ENCODE results near the gene ADCY7. TPM values are rescaled to one million over a fixed set of nuclear protein-coding genes. Genes with fewer than 3 reads are reported as not detected.

The ADCY7 gene
- total and polyA plus RNA-seq, 2 donors, result 23.1 to 30.9 TPM

- no peak overlapping the region for H3K27ac ChIP-seq (ENCODE audit: low read depth in 1 of 2, low read length in 1 of 2)
- no peak for DNase-seq (ENCODE audit: low read depth in 6 of 9, low spot score in 9 of 9)
- no peaks in the 10 kb centered on the region for H3K27me3 ChIP-seq (ENCODE audit: control insufficient read depth in 2 of 2, insufficient read depth in 1 of 2, low read length in 1 of 2)
- no peak overlapping the region for H3K4me3 ChIP-seq (ENCODE audit: low read length in 2 of 2)
- H3K4me1 ChIP-seq (ENCODE audit: control insufficient read depth in 2 of 2, insufficient read depth in 2 of 2, low read length in 2 of 2), result no peaks in the 10 kb centered on the region
- no peaks in the 10 kb centered on the region for H3K9me3 ChIP-seq (ENCODE audit: control insufficient read depth in 2 of 2, insufficient read depth in 1 of 2, low read length in 1 of 2)
- peaks cover 59 to 89% of the 10 kb centered on the region in 2 donors for H3K36me3 ChIP-seq (ENCODE audit: control insufficient read depth in 2 of 2, insufficient read depth in 2 of 2, low read length in 1 of 2)
- 92% methylated on average over 9 of the region's 9 CpGs for WGBS
These were observed 52.6 kb downstream of the ADCY7 start for GRCh38 chr16:50318796-50319578.

GRCh38 chr16:50320310-50320709, 54.0 kb downstream of the ADCY7 start:
- Histone ChIP-seq H3K9me3 (ENCODE audit: control insufficient read depth in 2 of 2, insufficient read depth in 1 of 2, low read length in 1 of 2) (no peaks in the 10 kb centered on the region), H3K27ac (ENCODE audit: low read depth in 1 of 2, low read length in 1 of 2) (no peak overlapping the region), H3K4me3 (ENCODE audit: low read length in 2 of 2) (no peak overlapping the region), H3K4me1 (ENCODE audit: control insufficient read depth in 2 of 2, insufficient read depth in 2 of 2, low read length in 2 of 2) (no peaks in the 10 kb centered on the region), H3K36me3 (ENCODE audit: control insufficient read depth in 2 of 2, insufficient read depth in 2 of 2, low read length in 1 of 2) (peaks cover 59 to 89% of the 10 kb centered on the region in 2 donors), H3K27me3 (ENCODE audit: control insufficient read depth in 2 of 2, insufficient read depth in 1 of 2, low read length in 1 of 2) (no peaks in the 10 kb centered on the region)
- WGBS, result 95% methylated on average over 5 of the region's 5 CpGs
- DNase-seq (ENCODE audit: low read depth in 6 of 9, low spot score in 9 of 9), result no peak

GRCh38 chr16:50322333-50322732, 56.0 kb downstream of the ADCY7 start:
- no peak overlapping the region for H3K27ac ChIP-seq (ENCODE audit: low read depth in 1 of 2, low read length in 1 of 2)
- no peaks in the 10 kb centered on the region for H3K27me3 ChIP-seq (ENCODE audit: control insufficient read depth in 2 of 2, insufficient read depth in 1 of 2, low read length in 1 of 2)
- peaks cover 47 to 87% of the 10 kb centered on the region in 2 donors for H3K36me3 ChIP-seq (ENCODE audit: control insufficient read depth in 2 of 2, insufficient read depth in 2 of 2, low read length in 1 of 2)
- H3K4me3 ChIP-seq (ENCODE audit: low read length in 2 of 2), result no peak overlapping the region
- WGBS, result 99% methylated on average over 1 of the region's 1 CpG
- H3K4me1 ChIP-seq (ENCODE audit: control insufficient read depth in 2 of 2, insufficient read depth in 2 of 2, low read length in 2 of 2), result no peaks in the 10 kb centered on the region
- no peaks in the 10 kb centered on the region for H3K9me3 ChIP-seq (ENCODE audit: control insufficient read depth in 2 of 2, insufficient read depth in 1 of 2, low read length in 1 of 2)
- DNase-seq (ENCODE audit: low read depth in 6 of 9, low spot score in 9 of 9), result no peak

- Histone ChIP-seq H3K36me3 (ENCODE audit: control insufficient read depth in 2 of 2, insufficient read depth in 2 of 2, low read length in 1 of 2) (peaks cover 47 to 90% of the 10 kb centered on the region in 2 donors), H3K4me3 (ENCODE audit: low read length in 2 of 2) (no peak overlapping the region), H3K27me3 (ENCODE audit: control insufficient read depth in 2 of 2, insufficient read depth in 1 of 2, low read length in 1 of 2) (no peaks in the 10 kb centered on the region), H3K4me1 (ENCODE audit: control insufficient read depth in 2 of 2, insufficient read depth in 2 of 2, low read length in 2 of 2) (no peaks in the 10 kb centered on the region), H3K9me3 (ENCODE audit: control insufficient read depth in 2 of 2, insufficient read depth in 1 of 2, low read length in 1 of 2) (no peaks in the 10 kb centered on the region), H3K27ac (ENCODE audit: low read depth in 1 of 2, low read length in 1 of 2) (no peak overlapping the region)
- DNase-seq (ENCODE audit: low read depth in 6 of 9, low spot score in 9 of 9), result no peak
- 92% methylated on average over 11 of the region's 11 CpGs for WGBS
These were observed 57.1 kb downstream of the ADCY7 start for GRCh38 chr16:50323335-50324011.

- Histone ChIP-seq H3K36me3 (ENCODE audit: control insufficient read depth in 2 of 2, insufficient read depth in 2 of 2, low read length in 1 of 2) (peaks cover 43 to 91% of the 10 kb centered on the region in 2 donors), H3K4me1 (ENCODE audit: control insufficient read depth in 2 of 2, insufficient read depth in 2 of 2, low read length in 2 of 2) (no peaks in the 10 kb centered on the region), H3K9me3 (ENCODE audit: control insufficient read depth in 2 of 2, insufficient read depth in 1 of 2, low read length in 1 of 2) (no peaks in the 10 kb centered on the region), H3K27ac (ENCODE audit: low read depth in 1 of 2, low read length in 1 of 2) (no peak overlapping the region), H3K27me3 (ENCODE audit: control insufficient read depth in 2 of 2, insufficient read depth in 1 of 2, low read length in 1 of 2) (no peaks in the 10 kb centered on the region), H3K4me3 (ENCODE audit: low read length in 2 of 2) (no peak overlapping the region)
- WGBS, result 98% methylated on average over 6 of the region's 6 CpGs
- no peak for DNase-seq (ENCODE audit: low read depth in 6 of 9, low spot score in 9 of 9)
These were observed 58.0 kb downstream of the ADCY7 start for GRCh38 chr16:50324345-50324744.

GRCh38 chr16:50326264-50326663, 59.9 kb downstream of the ADCY7 start:
- 97% methylated on average over 5 of the region's 5 CpGs for WGBS
- Histone ChIP-seq H3K36me3 (ENCODE audit: control insufficient read depth in 2 of 2, insufficient read depth in 2 of 2, low read length in 1 of 2) (peaks cover 42 to 82% of the 10 kb centered on the region in 2 donors), H3K27ac (ENCODE audit: low read depth in 1 of 2, low read length in 1 of 2) (no peak overlapping the region)

GRCh38 chr16:50326835-50327465, 60.6 kb downstream of the ADCY7 start:
- H3K27ac ChIP-seq (ENCODE audit: low read depth in 1 of 2, low read length in 1 of 2), result no peak overlapping the region
- 79% methylated on average over 7 of the region's 7 CpGs for WGBS
- DNase-seq (ENCODE audit: low read depth in 6 of 9, low spot score in 9 of 9), result peak; percentile 14 to 65 (median 22)

More at GRCh38 chr16:50326264-50326663, 59.9 kb downstream of the ADCY7 start:
- DNase-seq (ENCODE audit: low read depth in 6 of 9, low spot score in 9 of 9), result no peak
- Histone ChIP-seq H3K27me3 (ENCODE audit: control insufficient read depth in 2 of 2, insufficient read depth in 1 of 2, low read length in 1 of 2) (no peaks in the 10 kb centered on the region), H3K9me3 (ENCODE audit: control insufficient read depth in 2 of 2, insufficient read depth in 1 of 2, low read length in 1 of 2) (no peaks in the 10 kb centered on the region), H3K4me3 (ENCODE audit: low read length in 2 of 2) (no peak overlapping the region), H3K4me1 (ENCODE audit: control insufficient read depth in 2 of 2, insufficient read depth in 2 of 2, low read length in 2 of 2) (no peaks in the 10 kb centered on the region)

GRCh38 chr16:50329446-50330189, 63.3 kb downstream of the ADCY7 start:
- H3K4me1 ChIP-seq (ENCODE audit: control insufficient read depth in 2 of 2, insufficient read depth in 2 of 2, low read length in 2 of 2), result no peaks in the 10 kb centered on the region
- 89% methylated on average over 11 of the region's 11 CpGs for WGBS
- peaks cover 34 to 74% of the 10 kb centered on the region in 2 donors for H3K36me3 ChIP-seq (ENCODE audit: control insufficient read depth in 2 of 2, insufficient read depth in 2 of 2, low read length in 1 of 2)
- no peak overlapping the region for H3K27ac ChIP-seq (ENCODE audit: low read depth in 1 of 2, low read length in 1 of 2)
- H3K27me3 ChIP-seq (ENCODE audit: control insufficient read depth in 2 of 2, insufficient read depth in 1 of 2, low read length in 1 of 2), result no peaks in the 10 kb centered on the region
- no peak for DNase-seq (ENCODE audit: low read depth in 6 of 9, low spot score in 9 of 9)
- no peaks in the 10 kb centered on the region for H3K9me3 ChIP-seq (ENCODE audit: control insufficient read depth in 2 of 2, insufficient read depth in 1 of 2, low read length in 1 of 2)
- no peak overlapping the region for H3K4me3 ChIP-seq (ENCODE audit: low read length in 2 of 2)

More at GRCh38 chr16:50326835-50327465, 60.6 kb downstream of the ADCY7 start:
- Histone ChIP-seq H3K4me1 (ENCODE audit: control insufficient read depth in 2 of 2, insufficient read depth in 2 of 2, low read length in 2 of 2) (no peaks in the 10 kb centered on the region), H3K27me3 (ENCODE audit: control insufficient read depth in 2 of 2, insufficient read depth in 1 of 2, low read length in 1 of 2) (no peaks in the 10 kb centered on the region), H3K4me3 (ENCODE audit: low read length in 2 of 2) (no peak overlapping the region), H3K9me3 (ENCODE audit: control insufficient read depth in 2 of 2, insufficient read depth in 1 of 2, low read length in 1 of 2) (no peaks in the 10 kb centered on the region), H3K36me3 (ENCODE audit: control insufficient read depth in 2 of 2, insufficient read depth in 2 of 2, low read length in 1 of 2) (peaks cover 42 to 82% of the 10 kb centered on the region in 2 donors)
